HepG2 (cell line): Measurements from ENCODE around the gene PRR29. TPM values are rescaled to one million over a fixed set of nuclear protein-coding genes. Genes with fewer than 3 reads are reported as not detected.

ENCODE experiments used
- DMAP1 ChIP-seq: IDR thresholded peaks from 2 replicates; pipeline ENCODE4 v1.6.1; 2016
- FOXA3 ChIP-seq: IDR thresholded peaks from 2 replicates; pipeline ENCODE4 v1.6.1; 2016; ENCODE audit warnings: missing genetic modification reagents, missing compliant biosample characterization
- GATA4 ChIP-seq: sonication (generic); IDR thresholded peaks from 2 replicates; pipeline ENCODE4 v1.6.1; 2016; ENCODE audit warnings: antibody characterized with exemption, low read depth, borderline replicate concordance
- HNRNPL ChIP-seq: fragments of 200-400 bp; formaldehyde crosslinking; IDR thresholded peaks from 2 replicates; pipeline ENCODE4 v1.6.1; 2017; ENCODE audit warnings: mild to moderate bottlenecking, low read depth, low read length
- KAT8 ChIP-seq: IDR thresholded peaks from 2 replicates; pipeline ENCODE4 v1.6.1; 2016; ENCODE audit warnings: missing genetic modification reagents, missing compliant biosample characterization
- KDM4B ChIP-seq: sonication (generic); formaldehyde crosslinking; IDR thresholded peaks from 2 replicates; pipeline ENCODE4 v1.4.0; 2020; ENCODE audit warnings: missing genetic modification reagents
- KLF11 ChIP-seq: IDR thresholded peaks from 2 replicates; pipeline ENCODE4 v1.6.1; 2016; ENCODE audit warnings: missing compliant biosample characterization
- MTF1 ChIP-seq: sonication (generic); formaldehyde crosslinking; IDR thresholded peaks from 2 replicates; pipeline ENCODE4 v1.5.0; 2020; ENCODE audit warnings: missing genetic modification reagents
- NFKBIZ ChIP-seq: IDR thresholded peaks from 2 replicates; pipeline ENCODE4 v1.6.1; 2018; ENCODE audit warnings: missing genetic modification reagents, missing compliant biosample characterization
- NR2F6 ChIP-seq, 2 experiments: IDR thresholded peaks; 2 replicates each; pipeline ENCODE4 v1.6.1; 2016; ENCODE audit warnings: antibody characterized with exemption in 1 of 2, mild to moderate bottlenecking in 1 of 2
- PCBP1 ChIP-seq: fragments of 200-400 bp; formaldehyde crosslinking; IDR thresholded peaks from 2 replicates; pipeline ENCODE4 v1.6.1; 2017; ENCODE audit warnings: mild to moderate bottlenecking, low read depth, low read length, borderline replicate concordance
- SALL1 ChIP-seq: sonication (generic); formaldehyde crosslinking; IDR thresholded peaks from 2 replicates; pipeline ENCODE4 v1.8.0; 2022; ENCODE audit warnings: mild to moderate bottlenecking, missing genetic modification reagents
- SRSF9 ChIP-seq: fragments of 200-400 bp; formaldehyde crosslinking; IDR thresholded peaks from 2 replicates; pipeline ENCODE4 v1.6.1; 2018; ENCODE audit warnings: borderline replicate concordance, mild to moderate bottlenecking, low read depth, low read length; ENCODE audit not compliant: insufficient read depth, poor library complexity, severe bottlenecking
- STAG1 ChIP-seq: sonication (generic); formaldehyde crosslinking; IDR thresholded peaks from 2 replicates; pipeline ENCODE4 v1.4.0; 2020; ENCODE audit warnings: missing genetic modification reagents
- TOE1 ChIP-seq: sonication (generic); formaldehyde crosslinking; IDR thresholded peaks from 2 replicates; pipeline ENCODE4 v1.4.0; 2020; ENCODE audit warnings: mild to moderate bottlenecking, missing genetic modification reagents
- TP53 ChIP-seq: sonication (generic); formaldehyde crosslinking; conservative IDR thresholded peaks from 2 replicates; pipeline ENCODE4 v1.4.0; 2020; ENCODE audit warnings: missing genetic modification reagents
- TSC22D2 ChIP-seq: sonication (generic); formaldehyde crosslinking; IDR thresholded peaks from 2 replicates; pipeline ENCODE4 v1.5.1; 2020; ENCODE audit warnings: missing genetic modification reagents, mild to moderate bottlenecking, borderline replicate concordance
- ZNF496 ChIP-seq: sonication (generic); formaldehyde crosslinking; IDR thresholded peaks from 2 replicates; pipeline ENCODE4 v1.8.1; 2023; ENCODE audit warnings: mild to moderate bottlenecking, moderate library complexity, missing genetic modification reagents; ENCODE audit not compliant: insufficient replicate concordance
- ZNF530 ChIP-seq: sonication (generic); formaldehyde crosslinking; IDR thresholded peaks from 2 replicates; pipeline ENCODE4 v1.5.0; 2020; ENCODE audit warnings: low read depth, mild to moderate bottlenecking, missing genetic modification reagents
- ZNF562 ChIP-seq: sonication (generic); formaldehyde crosslinking; IDR thresholded peaks from 2 replicates; pipeline ENCODE4 v1.8.0; 2022; ENCODE audit warnings: missing genetic modification reagents, borderline replicate concordance
- ZNF841 ChIP-seq: sonication (generic); formaldehyde crosslinking; IDR thresholded peaks from 2 replicates; pipeline ENCODE4 v1.8.1; 2023; ENCODE audit warnings: missing genetic modification reagents, borderline replicate concordance
- polyA plus RNA-seq, 8 experiments: library from polyadenylated mRNA; depleted of rRNA in 3 of 8; stranded (reverse) in 7 of 8; unstranded in 1 of 8; fragments of >200 nt; fragmentation: Illumina TruSeq in 4 of 8; extraction: Trizol in 4 of 8; gene quantifications; 2 replicates each; pipeline versions ENCODE4 v1.2.1 to v1.2.3, GENCODE V29; 2011 to 2016; ENCODE audit warnings: low read depth in 4 of 8, missing spikeins in 1 of 8, mixed read lengths in 1 of 8; ENCODE audit not compliant: insufficient read depth in 1 of 8
- total RNA-seq, 5 experiments: library from RNA; depleted of rRNA; stranded (reverse); fragments of >200 nt; fragmentation: Illumina TruSeq; extraction: Trizol; gene quantifications; 2 replicates each; pipeline ENCODE4 v1.2.3, GENCODE V29; 2016; ENCODE audit warnings: low read depth in 1 of 5
- TF ChIP-seq, protein P1 (sequence below): sonication (generic); formaldehyde crosslinking; conservative IDR thresholded peaks from 2 replicates; pipeline ENCODE4 v1.5.0; 2020; ENCODE audit warnings: missing genetic modification reagents
- TF ChIP-seq, protein P2 (sequence below): sonication (generic); formaldehyde crosslinking; IDR thresholded peaks from 2 replicates; pipeline ENCODE4 v1.9.0; 2021; ENCODE audit warnings: missing genetic modification reagents, borderline replicate concordance
- TF ChIP-seq, protein P3 (sequence below): sonication (generic); formaldehyde crosslinking; IDR thresholded peaks from 2 replicates; pipeline ENCODE4 v1.8.0; 2022; ENCODE audit warnings: missing genetic modification reagents, low read depth, mild to moderate bottlenecking, borderline replicate concordance
- TF ChIP-seq, protein P4 (sequence below): sonication (generic); formaldehyde crosslinking; IDR thresholded peaks from 2 replicates; pipeline ENCODE4 v1.5.0; 2020; ENCODE audit warnings: mild to moderate bottlenecking, missing genetic modification reagents, moderate library complexity
- TF ChIP-seq, protein P5 (sequence below): sonication (generic); formaldehyde crosslinking; IDR thresholded peaks from 2 replicates; pipeline ENCODE4 v1.4.0; 2020; ENCODE audit warnings: missing genetic modification reagents

The PRR29 gene
- total and polyA plus RNA-seq, 2 of the 13 experiments (the other 11 are each of a cell fraction or from before 2014, with no cell fraction given) = 0.07 to 0.20 TPM

DNA sequence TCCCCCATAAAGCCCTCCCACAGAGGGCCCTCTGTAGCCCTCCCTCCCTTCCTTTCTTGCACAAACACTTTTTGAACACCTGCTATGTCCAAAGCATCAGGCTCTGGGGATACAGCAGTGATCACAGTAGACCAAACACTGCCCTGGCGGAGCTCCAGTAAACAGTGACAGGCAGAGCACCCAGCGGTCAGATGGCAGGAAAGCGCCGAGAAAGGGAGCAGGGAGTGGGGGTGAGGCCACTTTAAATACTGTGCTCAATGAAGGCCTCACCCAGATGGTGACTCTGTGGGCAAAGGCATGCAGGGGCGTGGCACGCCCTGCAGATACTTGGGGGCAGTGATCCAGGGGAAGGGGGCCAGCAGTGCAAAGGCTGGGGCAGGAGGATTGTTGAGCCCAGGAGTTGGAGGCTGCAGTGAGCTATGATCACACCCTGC, 7.6 kb downstream of the PRR29 start (continued):
- TF ChIP-seq KAT8 (CRISPR knock-in tag) = no peak
- TF ChIP-seq STAG1 (CRISPR knock-in tag) = no peak
- TF ChIP-seq MTF1 (CRISPR knock-in tag) = no peak
- TF ChIP-seq FOXA3 (CRISPR knock-in tag) = peak; percentile 41; the same call in 1 of the 2 replicates
- no peak for TF ChIP-seq KDM4B
- TF ChIP-seq, protein P1, sequence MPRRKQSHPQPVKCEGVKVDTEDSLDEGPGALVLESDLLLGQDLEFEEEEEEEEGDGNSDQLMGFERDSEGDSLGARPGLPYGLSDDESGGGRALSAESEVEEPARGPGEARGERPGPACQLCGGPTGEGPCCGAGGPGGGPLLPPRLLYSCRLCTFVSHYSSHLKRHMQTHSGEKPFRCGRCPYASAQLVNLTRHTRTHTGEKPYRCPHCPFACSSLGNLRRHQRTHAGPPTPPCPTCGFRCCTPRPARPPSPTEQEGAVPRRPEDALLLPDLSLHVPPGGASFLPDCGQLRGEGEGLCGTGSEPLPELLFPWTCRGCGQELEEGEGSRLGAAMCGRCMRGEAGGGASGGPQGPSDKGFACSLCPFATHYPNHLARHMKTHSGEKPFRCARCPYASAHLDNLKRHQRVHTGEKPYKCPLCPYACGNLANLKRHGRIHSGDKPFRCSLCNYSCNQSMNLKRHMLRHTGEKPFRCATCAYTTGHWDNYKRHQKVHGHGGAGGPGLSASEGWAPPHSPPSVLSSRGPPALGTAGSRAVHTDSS (CRISPR knock-in tag) = no peak
- no peak for TF ChIP-seq TOE1 (CRISPR knock-in tag)
- TF ChIP-seq HNRNPL = peak; percentile 71; the same call in 1 of the 2 replicates
- no peak for TF ChIP-seq PCBP1
- TF ChIP-seq DMAP1 (CRISPR knock-in tag) = no peak
- TF ChIP-seq, protein P2, sequence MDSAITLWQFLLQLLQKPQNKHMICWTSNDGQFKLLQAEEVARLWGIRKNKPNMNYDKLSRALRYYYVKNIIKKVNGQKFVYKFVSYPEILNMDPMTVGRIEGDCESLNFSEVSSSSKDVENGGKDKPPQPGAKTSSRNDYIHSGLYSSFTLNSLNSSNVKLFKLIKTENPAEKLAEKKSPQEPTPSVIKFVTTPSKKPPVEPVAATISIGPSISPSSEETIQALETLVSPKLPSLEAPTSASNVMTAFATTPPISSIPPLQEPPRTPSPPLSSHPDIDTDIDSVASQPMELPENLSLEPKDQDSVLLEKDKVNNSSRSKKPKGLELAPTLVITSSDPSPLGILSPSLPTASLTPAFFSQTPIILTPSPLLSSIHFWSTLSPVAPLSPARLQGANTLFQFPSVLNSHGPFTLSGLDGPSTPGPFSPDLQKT = no peak
- TF ChIP-seq TP53 (CRISPR knock-in tag) = no peak
- peak; percentile 52; the same call in 1 of the 2 replicates for TF ChIP-seq SALL1 (CRISPR knock-in tag)
- TF ChIP-seq, protein P3, sequence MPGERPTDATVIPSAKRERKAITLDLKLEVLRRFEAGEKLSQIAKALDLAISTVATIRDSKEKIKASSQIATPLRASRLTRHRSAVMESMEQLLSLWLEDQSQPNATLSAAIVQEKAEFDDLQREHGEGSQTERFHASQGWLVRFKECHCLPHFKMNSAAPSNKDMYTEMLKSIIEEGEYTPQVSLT (CRISPR knock-in tag) = no peak
- TF ChIP-seq KLF11 (CRISPR knock-in tag) = no peak
- TF ChIP-seq GATA4 = no peak
- no peak for TF ChIP-seq NR2F6 (IDR thresholded peaks at IDR 0.05)
- peak; percentile 22; the same call in 1 of the 2 replicates for TF ChIP-seq NR2F6 (CRISPR knock-in tag; IDR thresholded peaks at IDR 0.05)
- TF ChIP-seq, protein P4, sequence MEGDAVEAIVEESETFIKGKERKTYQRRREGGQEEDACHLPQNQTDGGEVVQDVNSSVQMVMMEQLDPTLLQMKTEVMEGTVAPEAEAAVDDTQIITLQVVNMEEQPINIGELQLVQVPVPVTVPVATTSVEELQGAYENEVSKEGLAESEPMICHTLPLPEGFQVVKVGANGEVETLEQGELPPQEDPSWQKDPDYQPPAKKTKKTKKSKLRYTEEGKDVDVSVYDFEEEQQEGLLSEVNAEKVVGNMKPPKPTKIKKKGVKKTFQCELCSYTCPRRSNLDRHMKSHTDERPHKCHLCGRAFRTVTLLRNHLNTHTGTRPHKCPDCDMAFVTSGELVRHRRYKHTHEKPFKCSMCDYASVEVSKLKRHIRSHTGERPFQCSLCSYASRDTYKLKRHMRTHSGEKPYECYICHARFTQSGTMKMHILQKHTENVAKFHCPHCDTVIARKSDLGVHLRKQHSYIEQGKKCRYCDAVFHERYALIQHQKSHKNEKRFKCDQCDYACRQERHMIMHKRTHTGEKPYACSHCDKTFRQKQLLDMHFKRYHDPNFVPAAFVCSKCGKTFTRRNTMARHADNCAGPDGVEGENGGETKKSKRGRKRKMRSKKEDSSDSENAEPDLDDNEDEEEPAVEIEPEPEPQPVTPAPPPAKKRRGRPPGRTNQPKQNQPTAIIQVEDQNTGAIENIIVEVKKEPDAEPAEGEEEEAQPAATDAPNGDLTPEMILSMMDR = peak; percentile 39; the same call in 1 of the 2 replicates
- TF ChIP-seq TSC22D2 (CRISPR knock-in tag) = no peak
- no peak for TF ChIP-seq ZNF530 (CRISPR knock-in tag)
- no peak for TF ChIP-seq NFKBIZ (CRISPR knock-in tag)
- no peak for TF ChIP-seq ZNF562 (CRISPR knock-in tag)
- no peak for TF ChIP-seq ZNF496 (CRISPR knock-in tag)
- TF ChIP-seq, protein P5, sequence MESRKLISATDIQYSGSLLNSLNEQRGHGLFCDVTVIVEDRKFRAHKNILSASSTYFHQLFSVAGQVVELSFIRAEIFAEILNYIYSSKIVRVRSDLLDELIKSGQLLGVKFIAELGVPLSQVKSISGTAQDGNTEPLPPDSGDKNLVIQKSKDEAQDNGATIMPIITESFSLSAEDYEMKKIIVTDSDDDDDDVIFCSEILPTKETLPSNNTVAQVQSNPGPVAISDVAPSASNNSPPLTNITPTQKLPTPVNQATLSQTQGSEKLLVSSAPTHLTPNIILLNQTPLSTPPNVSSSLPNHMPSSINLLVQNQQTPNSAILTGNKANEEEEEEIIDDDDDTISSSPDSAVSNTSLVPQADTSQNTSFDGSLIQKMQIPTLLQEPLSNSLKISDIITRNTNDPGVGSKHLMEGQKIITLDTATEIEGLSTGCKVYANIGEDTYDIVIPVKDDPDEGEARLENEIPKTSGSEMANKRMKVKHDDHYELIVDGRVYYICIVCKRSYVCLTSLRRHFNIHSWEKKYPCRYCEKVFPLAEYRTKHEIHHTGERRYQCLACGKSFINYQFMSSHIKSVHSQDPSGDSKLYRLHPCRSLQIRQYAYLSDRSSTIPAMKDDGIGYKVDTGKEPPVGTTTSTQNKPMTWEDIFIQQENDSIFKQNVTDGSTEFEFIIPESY = no peak
- no peak for TF ChIP-seq ZNF841 (CRISPR knock-in tag)
- TF ChIP-seq SRSF9 = no peak
